ENCODE results near the gene MFGE8. TPM values are rescaled to one million over a fixed set of nuclear protein-coding genes. Genes with fewer than 3 reads are reported as not detected.
A peak's percentile ranks its signal among the peaks of the same experiment; 100 is the strongest.

The MFGE8 gene
- polyA plus RNA-seq, 1 donor from 2014 or later: 1.1 TPM

- no peak overlapping the region for H3K27ac ChIP-seq (ENCODE audit: low read length)
- H3K9ac ChIP-seq (ENCODE audit: low read length): no peak overlapping the region
- TF ChIP-seq, protein P1, sequence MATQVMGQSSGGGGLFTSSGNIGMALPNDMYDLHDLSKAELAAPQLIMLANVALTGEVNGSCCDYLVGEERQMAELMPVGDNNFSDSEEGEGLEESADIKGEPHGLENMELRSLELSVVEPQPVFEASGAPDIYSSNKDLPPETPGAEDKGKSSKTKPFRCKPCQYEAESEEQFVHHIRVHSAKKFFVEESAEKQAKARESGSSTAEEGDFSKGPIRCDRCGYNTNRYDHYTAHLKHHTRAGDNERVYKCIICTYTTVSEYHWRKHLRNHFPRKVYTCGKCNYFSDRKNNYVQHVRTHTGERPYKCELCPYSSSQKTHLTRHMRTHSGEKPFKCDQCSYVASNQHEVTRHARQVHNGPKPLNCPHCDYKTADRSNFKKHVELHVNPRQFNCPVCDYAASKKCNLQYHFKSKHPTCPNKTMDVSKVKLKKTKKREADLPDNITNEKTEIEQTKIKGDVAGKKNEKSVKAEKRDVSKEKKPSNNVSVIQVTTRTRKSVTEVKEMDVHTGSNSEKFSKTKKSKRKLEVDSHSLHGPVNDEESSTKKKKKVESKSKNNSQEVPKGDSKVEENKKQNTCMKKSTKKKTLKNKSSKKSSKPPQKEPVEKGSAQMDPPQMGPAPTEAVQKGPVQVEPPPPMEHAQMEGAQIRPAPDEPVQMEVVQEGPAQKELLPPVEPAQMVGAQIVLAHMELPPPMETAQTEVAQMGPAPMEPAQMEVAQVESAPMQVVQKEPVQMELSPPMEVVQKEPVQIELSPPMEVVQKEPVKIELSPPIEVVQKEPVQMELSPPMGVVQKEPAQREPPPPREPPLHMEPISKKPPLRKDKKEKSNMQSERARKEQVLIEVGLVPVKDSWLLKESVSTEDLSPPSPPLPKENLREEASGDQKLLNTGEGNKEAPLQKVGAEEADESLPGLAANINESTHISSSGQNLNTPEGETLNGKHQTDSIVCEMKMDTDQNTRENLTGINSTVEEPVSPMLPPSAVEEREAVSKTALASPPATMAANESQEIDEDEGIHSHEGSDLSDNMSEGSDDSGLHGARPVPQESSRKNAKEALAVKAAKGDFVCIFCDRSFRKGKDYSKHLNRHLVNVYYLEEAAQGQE (IDR thresholded peaks at IDR 0.05; ENCODE audit: borderline replicate concordance): no peak
- no peak for TF ChIP-seq SMC3 (conservative IDR thresholded peaks at IDR 0.05; ENCODE audit: poor library complexity)
- TF ChIP-seq, protein P2, sequence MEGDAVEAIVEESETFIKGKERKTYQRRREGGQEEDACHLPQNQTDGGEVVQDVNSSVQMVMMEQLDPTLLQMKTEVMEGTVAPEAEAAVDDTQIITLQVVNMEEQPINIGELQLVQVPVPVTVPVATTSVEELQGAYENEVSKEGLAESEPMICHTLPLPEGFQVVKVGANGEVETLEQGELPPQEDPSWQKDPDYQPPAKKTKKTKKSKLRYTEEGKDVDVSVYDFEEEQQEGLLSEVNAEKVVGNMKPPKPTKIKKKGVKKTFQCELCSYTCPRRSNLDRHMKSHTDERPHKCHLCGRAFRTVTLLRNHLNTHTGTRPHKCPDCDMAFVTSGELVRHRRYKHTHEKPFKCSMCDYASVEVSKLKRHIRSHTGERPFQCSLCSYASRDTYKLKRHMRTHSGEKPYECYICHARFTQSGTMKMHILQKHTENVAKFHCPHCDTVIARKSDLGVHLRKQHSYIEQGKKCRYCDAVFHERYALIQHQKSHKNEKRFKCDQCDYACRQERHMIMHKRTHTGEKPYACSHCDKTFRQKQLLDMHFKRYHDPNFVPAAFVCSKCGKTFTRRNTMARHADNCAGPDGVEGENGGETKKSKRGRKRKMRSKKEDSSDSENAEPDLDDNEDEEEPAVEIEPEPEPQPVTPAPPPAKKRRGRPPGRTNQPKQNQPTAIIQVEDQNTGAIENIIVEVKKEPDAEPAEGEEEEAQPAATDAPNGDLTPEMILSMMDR (IDR thresholded peaks at IDR 0.05; ENCODE audit: poor library complexity, severe bottlenecking): no peak
- TF ChIP-seq TAF1 (IDR thresholded peaks at IDR 0.05; ENCODE audit: low read depth): no peak
- TF ChIP-seq RAD21 (conservative IDR thresholded peaks at IDR 0.05): no peak
- no peak for TF ChIP-seq EZH2 (IDR thresholded peaks at IDR 0.05; ENCODE audit: borderline replicate concordance, insufficient read depth, low read length, poor library complexity, severe bottlenecking)
- no peak for TF ChIP-seq POLR2AphosphoS5 (IDR thresholded peaks at IDR 0.05)
- TF ChIP-seq EP300 (conservative IDR thresholded peaks at IDR 0.05; ENCODE audit: poor library complexity, severe bottlenecking): no peak
- TF ChIP-seq MXI1 (conservative IDR thresholded peaks at IDR 0.05; ENCODE audit: poor library complexity, severe bottlenecking): no peak
Observed at GRCh38 chr15:88896333-88897033, 16.7 kb downstream of the MFGE8 start.

DNA sequence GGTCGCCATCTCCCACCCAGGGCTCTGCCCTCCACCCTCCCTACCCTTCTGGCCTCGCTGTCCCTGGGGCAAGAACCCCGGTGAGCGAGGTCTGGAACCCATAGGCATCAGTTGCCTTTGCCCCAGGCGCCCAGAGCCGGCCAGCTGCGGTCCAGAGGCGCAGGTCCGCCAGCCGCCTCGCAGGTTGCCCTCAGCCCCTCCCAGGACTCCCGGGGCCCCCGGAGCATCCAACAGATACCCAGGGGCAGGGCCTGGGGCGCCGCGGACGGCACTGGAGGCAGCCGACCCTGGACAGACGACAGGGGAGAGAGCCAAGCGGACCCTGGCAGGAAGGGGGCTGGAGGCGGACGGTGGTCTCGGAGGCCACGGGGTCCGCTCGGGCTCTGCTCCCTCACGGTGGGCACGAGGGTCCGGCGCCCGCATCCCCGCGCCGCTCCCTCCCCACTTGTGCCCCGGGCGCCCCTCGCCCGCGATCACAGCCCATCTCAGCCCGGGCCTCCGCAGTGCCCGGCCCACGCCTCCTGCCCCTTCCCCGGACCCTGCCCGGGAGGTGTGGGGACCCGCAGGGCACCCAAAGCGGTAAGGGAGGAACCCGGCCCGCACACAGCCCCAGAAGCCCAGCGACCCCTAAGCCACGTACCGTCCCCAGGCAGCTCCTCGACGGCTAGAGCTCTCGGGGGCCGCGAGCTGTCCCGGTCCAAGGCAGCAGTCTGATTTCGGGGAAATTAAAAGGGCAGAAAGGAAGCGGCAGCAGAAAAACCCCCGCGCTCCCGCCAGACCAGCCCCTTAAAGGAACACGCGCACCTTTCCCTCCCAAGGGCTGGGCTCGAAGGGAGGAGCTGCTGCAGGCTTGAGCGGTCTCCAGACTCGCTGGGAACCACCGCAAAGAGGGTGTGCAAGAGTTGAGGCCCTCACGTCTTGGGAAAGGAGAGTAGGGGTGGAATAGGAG lies 18.1 kb downstream of the MFGE8 start, which contains the start of gene HAPLN3:
Gene HAPLN3, minus strand, starts transcription at position 726 of the 949 bp plus-strand sequence. CDS start 8,246 bp downstream, outside the sequence.
- Histone ChIP-seq H3K9me2 (ENCODE audit: insufficient read depth, low read length) (no peaks in the 10 kb centered on the region), H3K4me2 (ENCODE audit: low read length) (no peak within 1 kb of the TSS), H3F3A (ENCODE audit: insufficient read depth, low read length, poor library complexity, severe bottlenecking) (no peaks in the 10 kb centered on the region), H3K27ac (ENCODE audit: low read length) (no peak within 1 kb of the TSS), H3K9ac (ENCODE audit: low read length) (no peak within 1 kb of the TSS), H3K27me3 (ENCODE audit: insufficient read depth, low read depth, low read length) (peaks cover 22% of the 10 kb centered on the region), H4K20me1 (ENCODE audit: insufficient read depth) (no peaks in the 10 kb centered on the region), H3K79me2 (replicated peaks; ENCODE audit: insufficient read depth, low read length) (no peaks in the 10 kb centered on the region), H3K36me3 (ENCODE audit: insufficient read depth, low read length) (no peaks in the 10 kb centered on the region), H3K9me3 (ENCODE audit: low read length) (no peaks in the 10 kb centered on the region), H2AFZ (ENCODE audit: low read depth, low read length) (no peak within 1 kb of the TSS), H3K4me3 (ENCODE audit: low read length) (peak within 1 kb of the TSS; percentile 50)
- no peak for TF ChIP-seq TAF1 (IDR thresholded peaks at IDR 0.05; ENCODE audit: low read depth)
- no peak for TF ChIP-seq SMC3 (conservative IDR thresholded peaks at IDR 0.05; ENCODE audit: poor library complexity)
- no peak for TF ChIP-seq EP300 (conservative IDR thresholded peaks at IDR 0.05; ENCODE audit: poor library complexity, severe bottlenecking)
- no peak for TF ChIP-seq EZH2 (IDR thresholded peaks at IDR 0.05; ENCODE audit: borderline replicate concordance, insufficient read depth, low read length, poor library complexity, severe bottlenecking)
- TF ChIP-seq, protein P1 (IDR thresholded peaks at IDR 0.05; ENCODE audit: borderline replicate concordance): no peak
- TF ChIP-seq, protein P2 (IDR thresholded peaks at IDR 0.05; ENCODE audit: poor library complexity, severe bottlenecking): no peak
- no peak for TF ChIP-seq RAD21 (conservative IDR thresholded peaks at IDR 0.05)
- no peak for TF ChIP-seq POLR2AphosphoS5 (IDR thresholded peaks at IDR 0.05)
- TF ChIP-seq MXI1 (conservative IDR thresholded peaks at IDR 0.05; ENCODE audit: poor library complexity, severe bottlenecking): no peak

More at GRCh38 chr15:88896333-88897033, 16.7 kb downstream of the MFGE8 start:
- Histone ChIP-seq H3K4me3 (ENCODE audit: low read length) (no peak overlapping the region), H3K9me2 (ENCODE audit: insufficient read depth, low read length) (no peaks in the 10 kb centered on the region), H3K79me2 (replicated peaks; ENCODE audit: insufficient read depth, low read length) (no peaks in the 10 kb centered on the region), H3K9me3 (ENCODE audit: low read length) (no peaks in the 10 kb centered on the region), H3K36me3 (ENCODE audit: insufficient read depth, low read length) (no peaks in the 10 kb centered on the region), H3F3A (ENCODE audit: insufficient read depth, low read length, poor library complexity, severe bottlenecking) (no peaks in the 10 kb centered on the region), H3K4me2 (ENCODE audit: low read length) (no peak overlapping the region), H4K20me1 (ENCODE audit: insufficient read depth) (no peaks in the 10 kb centered on the region), H2AFZ (ENCODE audit: low read depth, low read length) (no peak overlapping the region), H3K27me3 (ENCODE audit: insufficient read depth, low read depth, low read length) (peaks cover 22% of the 10 kb centered on the region)
